Activated CD4-positive, alpha-beta T cell treated with anti-CD3 and anti-CD28 coated beads, Interleukin-2, amount 50 U/mL, for 1 hour (primary cell): ENCODE data around the gene ZNF333.

ENCODE experiments used
- DNase-seq: peaks from one replicate; pipeline ENCODE4 v3.0.0-alpha.2; 2020

The ZNF333 gene

DNA sequence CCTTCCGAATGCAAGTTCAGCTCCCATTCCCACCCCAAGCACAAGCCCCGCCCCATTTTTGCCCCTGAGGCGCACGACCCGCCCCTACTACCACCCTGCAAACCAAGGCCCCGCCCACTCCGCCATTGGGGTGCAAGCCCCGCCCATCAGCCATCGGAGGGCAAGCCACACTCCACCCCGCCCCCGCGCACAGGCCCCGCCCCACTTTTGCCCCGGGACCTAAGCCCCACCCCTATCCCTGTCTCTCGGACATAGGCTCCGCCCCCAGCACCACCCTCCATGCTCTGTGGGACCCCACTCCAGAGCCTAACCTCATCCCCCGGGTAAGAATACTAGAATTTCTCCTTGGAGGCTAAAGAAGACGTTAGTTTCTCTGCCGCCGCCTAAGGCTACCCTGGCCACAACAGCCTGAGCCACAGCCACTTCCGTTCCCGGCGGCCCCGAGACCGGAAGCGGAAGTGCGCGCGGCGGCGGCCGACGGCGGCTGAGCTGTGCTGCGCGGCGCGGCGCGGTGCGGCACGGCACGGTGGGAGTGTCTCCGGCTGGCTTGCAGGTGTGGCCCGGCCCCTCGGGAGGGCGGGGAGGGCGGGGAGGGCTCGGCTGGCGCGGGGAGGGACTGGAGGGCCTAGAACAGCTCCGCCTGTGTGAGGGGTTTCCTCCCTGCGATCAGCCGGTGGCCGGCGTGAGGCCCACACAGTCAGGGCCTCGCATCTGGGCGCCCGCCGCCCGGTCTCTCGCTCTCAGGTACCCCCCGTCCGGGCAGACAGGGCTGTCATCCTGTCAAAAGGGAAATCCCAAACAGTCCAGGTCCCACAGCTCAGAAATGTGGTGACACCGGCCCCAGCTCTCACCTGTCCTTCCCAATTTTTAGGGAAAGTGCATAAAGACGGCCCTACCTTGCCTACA, at the start of gene ZNF333:
Gene ZNF333, plus strand, starts transcription at position 451 of the 906 bp plus-strand sequence. CDS start 3,444 bp downstream, outside the sequence.
- peak; percentile 99 for DNase-seq

DNA sequence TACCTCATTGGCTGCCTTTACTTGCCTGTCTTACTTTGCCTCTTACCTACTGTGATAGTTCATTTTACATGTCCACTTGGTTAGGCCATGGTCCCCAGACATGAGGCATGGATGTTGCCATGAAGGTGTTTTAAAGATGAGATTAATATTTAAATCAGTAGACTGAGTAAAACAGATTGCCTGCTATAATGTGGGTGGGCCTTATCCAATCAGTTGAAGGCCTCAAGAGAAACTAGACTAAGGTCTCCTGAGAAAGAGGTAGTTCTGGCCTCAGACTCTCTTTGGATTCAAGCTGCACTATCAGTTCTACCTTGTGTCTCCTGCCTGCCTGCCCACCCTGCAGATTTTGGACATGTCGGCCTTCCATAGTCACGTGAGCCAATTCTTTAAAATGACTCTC, 41.3 kb upstream of the ZNF333 start:
- no peak for DNase-seq

DNA sequence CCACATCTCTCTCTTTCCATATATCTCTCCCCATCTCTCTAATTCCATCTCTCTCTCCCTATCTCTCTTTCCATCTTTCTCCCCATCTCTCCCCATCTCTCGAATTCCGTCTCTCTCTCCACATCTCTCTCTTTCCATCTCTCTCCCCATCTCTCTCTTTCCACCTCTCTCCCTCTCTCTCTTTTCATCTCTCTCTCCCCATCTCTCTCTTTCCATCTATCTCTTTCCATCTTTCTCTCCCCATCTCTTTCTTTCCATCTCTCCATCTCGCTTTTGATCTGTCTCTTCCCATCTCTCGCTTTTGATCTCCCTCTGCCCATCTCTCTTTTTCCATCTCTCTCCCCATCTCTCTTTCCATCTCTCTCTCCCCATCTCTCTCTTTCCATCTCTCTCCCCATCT, 40.8 kb upstream of the ZNF333 start:
- no peak for DNase-seq

DNA sequence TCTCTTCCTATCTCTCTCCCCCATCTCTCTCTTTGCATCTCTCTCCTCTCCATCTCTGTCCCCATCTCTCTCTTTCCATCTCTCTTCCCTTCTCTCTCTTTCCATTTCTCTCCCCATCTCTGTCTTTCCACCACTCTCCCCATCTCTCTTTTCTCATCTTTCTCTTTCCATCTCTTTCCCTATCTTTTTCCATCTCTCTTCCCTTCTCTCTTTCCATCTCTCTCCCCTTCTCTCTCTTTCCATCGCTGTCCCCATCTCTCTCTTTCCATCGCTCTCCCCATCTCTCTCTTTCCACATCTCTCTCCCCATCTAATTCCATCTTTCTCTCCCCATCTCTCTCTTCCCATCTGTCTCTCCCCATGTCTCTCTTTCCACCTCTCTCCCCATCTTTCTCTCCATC, 39.7 kb upstream of the ZNF333 start:
- no peak for DNase-seq

DNA sequence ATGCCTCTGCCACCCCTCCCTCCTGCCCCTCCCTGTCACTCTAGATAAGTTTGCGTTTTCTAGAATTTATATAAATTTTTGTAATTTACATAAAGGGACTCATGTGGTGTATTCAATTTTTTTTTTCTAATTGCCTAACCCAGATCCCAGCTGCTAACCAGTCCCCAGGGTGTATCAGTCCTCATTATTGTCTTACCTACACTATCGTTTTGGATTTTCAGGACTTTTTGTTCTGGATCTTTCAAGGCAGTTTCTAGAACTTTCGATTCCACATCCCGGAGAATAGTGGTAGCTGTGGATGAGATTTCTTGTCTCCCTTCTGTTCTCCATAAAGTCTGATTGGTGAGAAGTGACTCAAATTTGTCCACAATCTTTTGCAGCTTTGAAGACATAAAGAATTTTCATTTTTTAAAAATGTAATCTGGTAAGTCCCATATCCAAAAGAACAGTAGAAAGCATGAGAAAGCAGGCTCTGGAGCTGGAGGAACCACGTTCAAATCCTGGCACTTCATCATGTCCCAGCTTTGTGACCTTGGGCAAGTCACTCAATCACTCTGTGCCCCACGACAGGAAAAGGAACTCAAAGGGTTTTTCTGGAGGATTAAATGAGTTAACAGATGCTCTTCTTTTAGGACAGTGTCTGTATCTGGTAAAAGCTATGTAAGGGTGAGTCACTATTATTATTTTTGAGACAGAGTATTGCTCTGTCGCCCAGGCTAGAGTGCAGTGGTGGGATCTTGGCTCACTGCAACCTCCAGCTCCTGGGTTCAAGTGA, 34.9 kb upstream of the ZNF333 start:
- no peak for DNase-seq

DNA sequence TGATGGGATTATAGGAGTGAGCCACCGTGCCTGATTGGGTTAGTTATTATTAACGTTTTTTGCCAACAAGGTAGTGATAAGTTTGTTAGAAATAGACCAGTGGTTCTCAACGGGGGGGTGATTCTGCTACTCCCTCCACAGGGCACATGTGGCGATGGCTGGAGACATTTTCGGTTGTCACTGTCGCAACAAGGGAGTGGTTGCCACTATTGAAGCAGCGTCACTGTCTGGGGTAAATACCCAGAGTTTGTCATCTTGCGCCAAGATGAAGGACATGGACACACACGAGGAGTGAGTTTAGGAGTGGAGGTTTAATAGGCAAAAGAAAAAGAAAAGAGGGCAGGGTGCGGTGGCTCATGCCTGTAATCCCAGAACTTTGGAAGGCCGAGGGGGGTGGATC, 34.1 kb upstream of the ZNF333 start:
- DNase-seq, result no peak

DNA sequence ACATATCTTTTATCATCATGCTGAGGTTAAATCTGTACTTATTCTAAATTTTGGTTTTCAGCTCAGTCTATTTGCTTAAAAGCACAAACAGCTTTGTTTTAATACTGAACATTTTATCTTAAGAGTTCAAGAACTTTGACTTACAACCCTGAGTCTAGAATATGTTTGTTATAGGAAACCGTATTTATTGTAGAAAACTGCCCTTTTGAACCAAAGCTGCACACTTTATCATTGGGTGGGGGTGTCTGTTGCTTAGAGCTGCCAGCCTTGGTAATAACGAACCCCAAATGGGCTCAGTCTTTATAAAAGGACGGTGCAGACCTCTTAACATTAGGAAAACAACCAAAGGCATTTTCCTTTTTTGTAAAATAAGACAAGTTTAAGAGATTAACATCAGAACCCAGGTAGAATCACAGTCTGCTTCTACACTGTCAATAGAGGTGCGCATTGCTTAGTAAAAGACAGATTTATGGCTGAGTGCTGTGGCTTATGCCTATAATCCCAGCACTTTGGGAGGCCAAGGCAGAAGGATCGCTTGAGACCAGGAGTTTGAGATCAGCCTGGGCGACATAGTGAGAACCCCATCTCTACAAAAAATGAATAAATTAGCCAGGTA, 29.9 kb upstream of the ZNF333 start:
- DNase-seq, result no peak

DNA sequence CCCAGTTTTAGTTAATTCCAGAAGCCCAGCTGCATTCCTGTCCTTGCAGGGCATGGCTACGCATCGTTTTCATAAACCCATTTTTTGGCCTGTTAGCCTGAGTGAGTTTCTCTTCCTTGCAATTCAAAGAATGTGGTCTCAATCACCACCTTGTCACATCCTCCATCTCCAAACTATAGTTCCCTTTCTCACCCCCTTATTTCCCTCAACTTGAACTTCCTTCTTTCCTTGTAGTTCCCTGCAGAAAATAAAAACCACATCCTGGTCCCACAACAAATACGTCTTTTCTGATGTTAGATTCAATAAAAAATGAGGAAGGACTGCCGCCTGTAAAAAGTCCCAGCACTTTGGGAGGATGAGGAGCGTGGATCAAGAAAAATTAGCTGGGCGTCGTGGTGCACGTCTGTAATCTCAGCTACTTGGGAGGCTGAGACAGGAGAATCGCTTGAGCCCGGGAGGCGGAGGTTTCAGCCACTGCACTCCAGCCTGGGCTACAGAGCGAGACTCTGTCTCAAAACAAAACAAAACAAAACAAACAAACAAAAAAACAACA, 28.4 kb upstream of the ZNF333 start:
- no peak for DNase-seq

DNA sequence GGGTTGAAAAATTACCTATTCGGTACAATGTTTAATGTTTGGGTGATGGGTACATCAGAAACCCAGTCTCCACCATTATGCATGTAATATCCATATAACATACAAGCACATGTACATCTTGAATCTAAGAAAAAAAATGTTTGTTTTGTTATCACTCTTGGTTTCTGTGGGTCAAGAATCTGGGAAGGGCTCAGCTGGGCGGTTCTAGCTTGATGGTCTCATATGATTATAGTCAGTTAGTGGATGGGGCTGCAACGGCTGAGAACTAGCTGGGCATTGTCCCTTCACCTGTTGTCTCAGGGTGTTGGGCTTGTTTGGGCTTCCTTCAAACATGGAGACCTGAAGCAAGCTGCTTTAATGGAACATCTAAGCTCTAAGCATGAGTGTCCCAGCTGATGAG, 19.9 kb upstream of the ZNF333 start:
- no peak for DNase-seq

DNA sequence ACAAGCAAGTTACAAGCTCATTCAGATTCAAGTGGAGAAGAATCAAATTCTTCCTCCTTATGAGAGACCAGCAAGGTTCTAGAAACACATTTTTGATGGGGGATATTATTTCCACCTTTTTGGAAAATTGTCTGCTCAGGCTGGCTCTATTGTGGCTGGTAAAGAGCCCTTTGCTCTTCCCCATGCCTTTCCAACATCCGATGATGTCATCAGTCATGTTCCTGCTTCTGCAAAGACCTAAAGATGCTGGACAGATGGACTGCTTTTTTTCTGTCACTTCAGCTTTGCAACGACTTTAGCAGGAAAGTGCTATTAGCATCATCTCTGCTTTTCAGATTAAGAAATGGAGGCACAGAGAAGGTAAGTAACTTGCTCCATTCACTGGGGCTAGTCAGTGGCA, 19.4 kb upstream of the ZNF333 start:
- DNase-seq, result no peak

DNA sequence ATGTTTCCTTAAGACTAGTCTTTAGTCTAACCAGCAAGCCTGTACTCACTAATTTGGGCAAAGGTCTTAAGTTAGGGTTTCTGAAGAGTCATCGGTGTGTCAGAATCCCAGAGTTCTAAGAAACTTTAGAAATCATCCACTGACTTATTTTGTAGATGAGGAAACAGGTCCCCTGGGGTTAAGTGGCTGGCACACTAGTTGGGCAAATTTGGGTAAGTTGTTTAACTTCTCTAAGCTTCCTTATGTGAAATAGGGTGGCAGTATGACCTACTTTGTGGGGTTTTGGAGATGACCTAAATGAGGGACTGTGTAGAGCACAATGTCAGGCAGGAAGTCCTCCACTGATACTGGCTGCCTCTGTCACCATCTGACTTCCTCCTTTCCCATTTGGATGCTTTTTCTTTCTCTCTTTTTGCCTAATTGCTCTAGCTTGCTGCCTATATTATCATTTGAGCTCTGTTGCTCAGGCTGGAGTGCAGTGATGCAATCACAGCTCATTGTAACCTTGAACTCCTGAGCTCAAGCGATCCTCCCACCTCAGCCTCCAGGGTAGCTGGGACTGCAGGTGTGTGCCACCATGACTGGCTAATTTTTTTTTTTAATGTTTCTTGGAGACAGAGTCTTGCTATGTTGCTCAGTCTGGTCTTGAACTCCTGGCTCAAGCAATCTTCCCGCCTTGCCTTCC, 17.5 kb upstream of the ZNF333 start:
- no peak for DNase-seq

DNA sequence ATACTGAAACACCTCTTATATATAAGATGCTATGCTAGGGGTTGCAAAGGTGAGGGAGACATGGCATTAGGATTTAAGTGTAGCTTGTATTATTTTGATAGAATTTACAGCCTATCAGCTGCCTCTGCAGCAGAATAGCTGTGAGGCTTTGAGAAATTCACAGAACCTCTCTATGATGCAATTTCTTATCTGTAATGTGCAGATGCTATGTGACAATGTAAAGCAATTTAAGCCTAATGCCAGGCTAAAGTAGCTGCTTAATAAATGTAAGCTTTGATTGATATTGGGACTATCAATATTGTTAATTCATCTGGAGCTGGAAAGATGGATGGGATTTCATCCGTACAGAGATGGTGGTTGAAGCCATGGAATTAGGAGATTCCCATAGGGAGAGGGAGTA, 16.8 kb upstream of the ZNF333 start:
- DNase-seq, result no peak

DNA sequence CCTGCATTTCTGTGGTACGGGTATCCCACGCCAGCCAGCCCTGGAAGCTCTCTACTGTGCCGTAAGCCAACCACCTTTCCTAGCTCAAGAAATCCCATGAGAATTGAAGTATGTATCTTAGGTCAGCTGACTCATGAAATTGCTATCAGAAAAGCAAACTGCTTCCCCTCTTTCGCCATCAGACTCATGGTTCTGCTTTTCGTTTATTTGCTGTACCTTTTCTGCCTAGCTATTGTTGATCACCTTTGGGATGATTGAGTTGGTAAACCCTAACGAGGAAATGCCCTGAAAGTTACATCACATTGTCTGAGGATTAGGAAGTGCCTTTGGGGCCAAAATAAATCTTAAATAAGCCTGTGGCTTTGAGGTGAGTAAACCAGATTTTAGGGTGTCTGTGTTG, 15.1 kb upstream of the ZNF333 start, which contains the start of gene ADGRE3:
Gene ADGRE3, minus strand, starts transcription at position 81 of the 400 bp plus-strand sequence. Its CDS starts 74 bp downstream, at position 7.
- DNase-seq, result no peak

DNA sequence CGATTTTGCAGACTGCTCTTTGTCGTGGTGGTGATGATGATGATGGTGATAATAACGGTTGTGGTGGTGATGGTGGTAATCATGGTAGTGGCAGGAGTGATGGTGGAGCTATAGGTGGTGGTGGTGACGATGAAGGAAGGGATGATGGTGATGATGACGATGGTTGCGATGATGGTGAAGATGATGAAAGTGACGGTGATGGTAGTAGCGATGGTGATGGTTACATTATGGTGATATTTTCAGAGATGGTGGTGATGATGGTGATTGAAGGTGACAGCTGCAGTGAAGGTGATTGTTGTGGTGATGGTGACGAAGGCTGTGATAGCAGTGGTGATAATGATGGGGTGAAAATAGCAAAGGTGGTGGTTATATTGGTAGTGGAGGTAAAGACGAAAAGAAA, 13.1 kb upstream of the ZNF333 start:
- no peak for DNase-seq

DNA sequence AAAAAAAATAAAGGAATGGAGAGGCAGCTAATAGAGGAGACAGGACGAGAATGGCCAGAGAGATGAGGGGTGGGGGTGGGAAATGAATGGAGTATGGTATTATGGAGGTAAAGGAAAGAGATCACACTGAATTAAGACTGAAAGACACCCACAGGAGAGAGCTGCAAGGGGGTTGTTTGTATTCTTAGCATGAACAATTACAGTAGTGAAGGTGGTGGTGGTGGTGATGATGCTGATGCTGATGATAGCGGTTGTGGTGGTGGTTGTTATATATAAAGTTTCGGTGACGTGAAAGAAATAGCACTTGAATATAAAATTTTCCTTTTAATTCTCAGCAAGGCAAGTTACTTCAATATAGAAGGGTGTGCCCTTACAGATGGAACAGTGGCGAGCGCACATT, 12.4 kb upstream of the ZNF333 start:
- no peak for DNase-seq

DNA sequence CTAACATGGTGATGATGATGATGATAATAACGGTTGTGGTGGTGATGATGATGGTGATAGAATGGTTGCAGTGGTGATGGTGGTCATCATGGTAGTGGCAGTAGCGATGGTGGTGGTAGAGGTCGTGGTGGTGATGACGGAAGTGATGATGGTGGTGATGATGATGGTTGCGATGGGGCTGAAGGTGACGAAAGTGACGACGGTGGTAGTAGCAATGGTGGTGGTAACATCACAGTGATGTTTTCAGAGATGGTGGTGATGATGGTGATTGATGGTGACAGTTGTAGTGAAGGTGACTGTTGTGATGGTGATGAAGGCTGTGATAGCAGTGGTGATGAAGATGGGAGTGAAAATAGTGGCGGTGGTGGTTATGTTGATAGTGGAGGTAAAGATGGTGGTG, 11.6 kb upstream of the ZNF333 start:
- no peak for DNase-seq

DNA sequence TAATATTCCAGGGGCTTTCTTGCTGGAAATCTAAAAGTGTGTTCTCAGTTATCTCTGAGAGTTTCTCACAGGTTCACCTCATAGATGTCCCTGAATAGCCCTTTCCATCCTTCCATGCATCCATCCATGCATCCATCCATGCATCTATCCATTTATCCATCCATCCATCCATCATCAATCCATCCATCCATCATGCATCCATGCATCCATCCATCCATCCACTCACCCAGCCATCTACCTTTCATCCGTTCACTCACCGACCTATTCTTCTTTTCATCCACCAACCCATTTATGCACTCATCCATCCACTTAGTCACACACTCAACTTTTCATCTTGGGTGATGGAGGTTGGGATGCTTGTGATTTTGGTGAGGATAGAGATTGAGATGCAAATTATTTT, 7.8 kb upstream of the ZNF333 start:
- no peak for DNase-seq

DNA sequence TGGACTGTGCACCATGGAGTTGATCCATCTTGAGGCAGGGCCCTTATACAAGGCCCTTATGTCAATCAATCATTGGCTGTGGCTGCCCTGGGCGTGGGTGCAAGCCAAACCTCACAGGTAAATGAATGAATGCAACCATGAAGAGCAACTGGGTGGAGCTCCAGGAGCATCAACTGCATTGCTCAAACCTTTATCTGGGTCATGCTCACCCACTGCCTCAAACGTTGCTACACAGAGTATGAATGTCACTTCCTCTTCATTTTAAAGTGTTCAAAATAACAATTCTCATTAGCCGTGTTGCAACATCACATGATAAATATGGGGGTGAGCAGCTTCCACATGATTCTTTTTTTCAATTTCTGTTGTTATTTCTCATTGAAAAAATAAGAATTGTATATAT, 6.4 kb upstream of the ZNF333 start:
- DNase-seq, result no peak

DNA sequence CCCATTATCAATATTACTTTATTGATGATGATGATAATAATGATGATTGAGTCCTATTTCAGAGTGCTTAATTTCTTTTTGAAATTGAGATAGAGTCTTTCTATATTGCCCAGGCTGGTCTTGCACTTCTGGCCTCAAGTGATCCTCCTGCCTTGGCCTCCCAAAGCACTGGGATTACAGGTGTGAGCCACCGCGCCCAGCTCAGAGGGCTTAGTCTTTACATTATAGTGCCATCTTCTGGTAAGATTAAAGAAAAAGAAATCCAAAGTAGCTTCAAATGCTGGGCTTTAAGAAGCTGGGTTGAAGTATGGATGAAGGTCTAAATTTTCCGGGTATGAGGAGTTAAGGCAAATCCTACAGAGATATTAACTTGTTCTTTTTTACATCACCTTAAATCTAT, 3.4 kb upstream of the ZNF333 start:
- peak; percentile 12 for DNase-seq

DNA sequence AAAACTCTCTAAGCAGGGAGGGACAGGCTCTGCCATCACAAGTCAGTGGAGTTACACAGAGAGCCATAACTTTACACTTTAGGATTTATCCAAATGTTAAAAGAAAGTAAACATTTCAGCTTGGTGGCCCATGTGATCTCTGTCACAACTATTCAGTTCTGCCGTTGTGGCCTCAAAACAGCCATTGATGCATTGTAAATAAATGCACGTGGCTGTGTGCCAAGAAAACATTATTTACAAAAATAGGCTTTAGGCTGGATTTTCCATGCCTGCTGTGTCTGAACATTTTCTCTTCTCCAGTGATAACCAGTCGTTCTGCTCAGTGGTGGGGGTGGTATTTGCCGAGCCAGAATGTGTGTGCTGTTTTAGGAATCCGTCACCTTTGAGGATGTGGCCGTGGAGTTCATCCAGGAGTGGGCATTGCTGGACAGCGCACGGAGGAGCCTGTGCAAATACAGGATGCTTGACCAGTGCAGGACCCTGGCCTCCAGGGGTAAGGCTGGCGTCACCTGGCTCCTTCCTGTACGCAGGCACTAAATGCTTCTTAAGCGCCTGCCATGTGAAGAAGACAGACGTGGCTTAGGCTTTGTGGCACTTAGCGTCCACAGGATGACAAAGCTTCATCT, 4.9 kb downstream of the ZNF333 start:
- DNase-seq, result no peak

DNA sequence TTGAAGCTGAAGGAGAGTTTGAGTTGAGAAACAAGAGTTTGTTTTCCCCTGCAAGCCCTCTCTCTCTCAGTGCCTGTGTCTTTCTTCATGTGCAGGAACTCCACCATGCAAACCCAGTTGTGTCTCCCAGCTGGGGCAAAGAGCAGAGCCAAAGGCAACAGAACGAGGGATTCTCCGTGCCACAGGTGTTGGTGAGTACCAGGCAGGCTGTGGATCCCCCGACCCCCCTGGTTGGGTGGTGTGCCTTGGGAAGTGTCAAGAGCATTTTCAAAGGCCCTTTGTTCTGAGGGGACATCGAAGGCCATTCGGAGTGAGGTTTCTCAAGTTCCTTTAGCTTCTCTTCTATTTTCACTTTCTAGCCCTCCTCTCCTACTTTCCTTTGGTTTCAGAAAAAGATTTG, 5.6 kb downstream of the ZNF333 start:
- DNase-seq, result no peak

DNA sequence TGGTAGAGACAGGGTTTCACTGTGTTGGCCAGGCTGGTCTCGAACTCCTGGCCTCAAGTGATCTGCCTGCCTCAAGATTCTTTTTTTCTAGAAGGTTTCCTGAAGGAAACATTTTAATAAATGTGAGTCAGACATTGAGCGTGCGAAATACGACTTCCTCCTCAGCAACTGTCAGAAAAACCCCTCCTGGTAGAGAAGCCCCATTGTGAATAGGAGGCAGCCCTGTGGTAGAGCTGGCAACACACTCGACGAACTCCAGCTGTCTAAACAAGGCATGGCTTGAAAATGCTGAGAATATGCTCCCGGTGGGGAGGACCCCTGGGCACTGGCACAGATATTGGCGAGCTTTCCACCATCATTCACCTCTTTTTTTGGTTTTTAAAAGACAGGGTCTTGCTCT, 9.8 kb downstream of the ZNF333 start:
- no peak for DNase-seq
